ENCODE results near the gene TRIB2. TPM values are rescaled to one million over a fixed set of nuclear protein-coding genes. Genes with fewer than 3 reads are reported as not detected.

TRIB2 gene
- total RNA-seq, result 10 to 100 TPM in 1 of 2 experiments, 1 to 10 TPM in 1; 9.2 to 11.0 TPM

GRCh38 chr2:12716282-12717190 is at the start of gene TRIB2:
TRIB2 (plus strand) TSS chr2:12716936; CDS start chr2:12718308, 1,372 bp downstream.
- Mint-ChIP-seq H3K9me3 (no peaks in the 10 kb centered on the region), H3K27ac (peak within 1 kb of the TSS; percentile 89), H3K4me3 (peak within 1 kb of the TSS; percentile 96), H3K36me3 (ENCODE audit: low read depth) (no peaks in the 10 kb centered on the region), H3K27me3 (no peaks in the 10 kb centered on the region), H3K4me1 (ENCODE audit: low read depth) (peaks cover 38% of the 10 kb centered on the region)
- POLR2A ChIA-PET, result interaction anchor here (0.6 to 1.4 kb wide), 4 partner anchors 11 to 850 kb away, joined by 3 to 4 read pairs (median 3); no protein-coding TSS in a partner anchor
- intact Hi-C loops (cut with micrococcal nuclease), result loop anchor here (5.0 kb wide), 4 partner anchors 214 to 424 kb away; no protein-coding TSS in a partner anchor
- CTCF ChIA-PET, result interaction anchor here (0.6 to 4.2 kb wide), 44 partner anchors 9 to 889 kb away, joined by 3 to 28 read pairs (median 4); no protein-coding TSS in a partner anchor
- peak; percentile 22 for TF ChIP-seq CTCF (IDR thresholded peaks at IDR 0.05)
- peak; percentile 83 for ATAC-seq
- peak; percentile 87 for DNase-seq

GRCh38 chr2:12669036-12669435 is 47.7 kb upstream of the TRIB2 start:
- ChIA-PET POLR2A (interaction anchor here (0.6 kb wide), 1 partner anchor 1378 kb away, joined by 3 read pairs; no protein-coding TSS in a partner anchor), CTCF (no interaction called here)
- Mint-ChIP-seq H3K4me3 (no peak overlapping the region), H3K27me3 (no peaks in the 10 kb centered on the region), H3K27ac (no peak overlapping the region), H3K4me1 (ENCODE audit: low read depth) (no peaks in the 10 kb centered on the region), H3K9me3 (peaks cover 9% of the 10 kb centered on the region), H3K36me3 (ENCODE audit: low read depth) (peaks cover 3% of the 10 kb centered on the region)
- TF ChIP-seq CTCF (IDR thresholded peaks at IDR 0.05), result no peak
- intact Hi-C loops (cut with micrococcal nuclease), result no loop called here
- ATAC-seq (no peak), DNase-seq (no peak)

GRCh38 chr2:12672711-12673315 is 43.9 kb upstream of the TRIB2 start:
- ATAC-seq (no peak), DNase-seq (no peak)
- Mint-ChIP-seq H3K27me3 (no peaks in the 10 kb centered on the region), H3K4me3 (no peak overlapping the region), H3K27ac (no peak overlapping the region), H3K9me3 (no peaks in the 10 kb centered on the region), H3K4me1 (ENCODE audit: low read depth) (no peaks in the 10 kb centered on the region), H3K36me3 (ENCODE audit: low read depth) (no peaks in the 10 kb centered on the region)
- no peak for TF ChIP-seq CTCF (IDR thresholded peaks at IDR 0.05)
- POLR2A ChIA-PET, result no interaction called here
- CTCF ChIA-PET, result no interaction called here
- intact Hi-C loops (cut with micrococcal nuclease), result no loop called here

- Mint-ChIP-seq H3K4me1 (ENCODE audit: low read depth) (no peaks in the 10 kb centered on the region), H3K4me3 (no peak overlapping the region), H3K27ac (no peak overlapping the region), H3K36me3 (ENCODE audit: low read depth) (no peaks in the 10 kb centered on the region), H3K27me3 (no peaks in the 10 kb centered on the region), H3K9me3 (no peaks in the 10 kb centered on the region)
- CTCF ChIA-PET, result interaction anchor here (0.9 to 3.7 kb wide), 3 partner anchors 10 to 42 kb away, joined by 3 to 12 read pairs (median 4); partner anchors contain the start of gene TRIB2
- intact Hi-C loops (cut with micrococcal nuclease), result loop anchor here (5.0 kb wide), 1 partner anchor 92 kb away; no protein-coding TSS in a partner anchor
- no peak for DNase-seq
- POLR2A ChIA-PET, result no interaction called here
- no peak for ATAC-seq
- no peak for TF ChIP-seq CTCF (IDR thresholded peaks at IDR 0.05)
Measured at GRCh38 chr2:12674644-12675328, 42.0 kb upstream of the TRIB2 start.

All from activated CD8-positive, alpha-beta T cell treated with anti-CD3 and anti-CD28 coated beads for 36 hours (primary cell).